Activated effector memory CD4-positive, alpha-beta T cell treated with anti-CD3 and anti-CD28 coated beads, Interleukin-2, amount 50 U/mL, for 16 hours (primary cell): Measurements from ENCODE around the gene RPP40.
"Not testable (repeated sequence)": the region's sequence is repeated elsewhere in the genome, so short reads cannot be mapped to it uniquely, and the experiment has no call there.

ENCODE experiments used
- DNase-seq: peaks from one replicate; pipeline ENCODE4 v3.0.0-alpha.2; 2020

The RPP40 gene

GRCh38 chr6:5014072-5014561, 10.3 kb upstream of the RPP40 start:
- DNase-seq, result no peak

DNA sequence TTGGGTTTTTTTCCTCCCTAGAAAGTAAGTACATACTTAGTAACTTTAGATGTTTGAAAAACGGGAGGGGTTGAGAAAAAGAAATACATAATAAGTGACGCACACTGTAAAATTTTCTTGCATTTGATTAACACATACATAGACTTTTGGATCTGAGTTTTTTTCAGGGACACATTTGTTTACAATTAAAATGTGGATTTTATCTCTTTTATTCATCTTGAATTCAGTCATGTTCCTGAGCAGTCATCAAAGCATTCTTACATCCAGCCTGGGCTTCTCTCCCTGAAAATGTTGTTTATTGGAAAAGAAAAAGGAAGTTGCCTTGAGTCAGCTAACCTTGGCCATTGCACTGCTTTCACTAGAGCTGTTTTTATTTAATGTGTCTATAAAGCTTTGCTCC, 8.7 kb upstream of the RPP40 start:
- DNase-seq, result no peak

- no peak for DNase-seq
Observed at GRCh38 chr6:5011346-5011745, 7.5 kb upstream of the RPP40 start.

DNA sequence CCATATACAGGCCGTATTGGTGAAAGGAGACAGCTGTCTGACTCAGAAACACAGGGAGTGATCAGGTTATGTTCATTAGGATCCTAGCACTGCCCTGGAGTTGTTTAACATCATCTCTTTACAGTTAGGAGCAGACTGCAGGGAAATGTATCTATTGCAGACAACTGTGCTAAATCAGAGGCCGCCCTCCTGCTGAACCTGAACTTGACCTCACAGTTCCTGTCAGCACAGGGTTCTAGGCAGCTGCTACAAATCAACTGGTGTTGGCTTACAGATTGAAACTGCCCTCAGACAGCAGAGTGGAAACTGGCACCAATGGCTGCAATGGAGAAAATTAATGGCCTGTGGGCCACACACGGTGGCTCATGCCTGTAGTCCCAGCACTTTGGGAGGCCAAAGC, 3.7 kb upstream of the RPP40 start:
- DNase-seq, result no peak

GRCh38 chr6:5006222-5006621, 2.4 kb upstream of the RPP40 start:
- no peak for DNase-seq

DNA sequence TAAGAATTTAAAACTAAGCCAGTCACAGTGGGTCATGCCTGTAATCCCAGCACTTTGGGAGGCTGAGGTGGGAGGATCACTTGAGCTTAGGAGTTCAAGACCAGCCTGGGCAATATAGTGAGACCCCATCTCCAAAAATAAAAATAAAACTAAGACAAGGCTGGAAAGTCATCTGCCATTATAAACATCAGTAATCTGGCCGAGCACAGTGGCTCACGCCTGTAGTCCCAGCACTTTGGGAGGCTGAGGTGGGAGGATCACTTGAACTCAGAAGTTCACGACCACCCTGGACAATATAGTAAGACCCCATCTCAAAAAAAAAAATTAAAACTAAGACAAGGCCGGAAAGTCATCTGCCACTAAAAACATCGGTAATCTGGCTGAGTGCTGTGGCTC, 1.2 kb upstream of the RPP40 start:
- not testable (repeated sequence) for DNase-seq

GRCh38 chr6:5004373-5005037, 668 bp upstream of the RPP40 start:
- no peak for DNase-seq

DNA sequence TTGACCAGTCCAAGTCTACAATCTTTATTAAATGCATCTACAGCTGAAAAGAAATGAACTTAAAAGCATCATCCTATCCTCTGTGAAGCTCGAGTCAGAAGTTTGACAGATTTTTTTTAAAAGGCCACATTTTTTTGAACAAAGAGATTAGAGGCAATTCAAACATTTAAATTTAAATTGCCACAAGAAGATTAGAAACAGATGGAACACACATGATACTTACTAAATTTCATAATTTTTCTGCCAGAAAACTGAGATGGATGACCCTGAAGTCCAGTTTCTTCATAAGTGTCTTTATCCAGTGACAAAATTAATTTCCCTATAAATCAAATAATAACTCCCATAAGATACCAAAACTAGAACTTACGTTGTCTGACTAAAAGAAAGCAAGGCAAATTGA, 4.3 kb downstream of the RPP40 start:
- DNase-seq, result no peak

DNA sequence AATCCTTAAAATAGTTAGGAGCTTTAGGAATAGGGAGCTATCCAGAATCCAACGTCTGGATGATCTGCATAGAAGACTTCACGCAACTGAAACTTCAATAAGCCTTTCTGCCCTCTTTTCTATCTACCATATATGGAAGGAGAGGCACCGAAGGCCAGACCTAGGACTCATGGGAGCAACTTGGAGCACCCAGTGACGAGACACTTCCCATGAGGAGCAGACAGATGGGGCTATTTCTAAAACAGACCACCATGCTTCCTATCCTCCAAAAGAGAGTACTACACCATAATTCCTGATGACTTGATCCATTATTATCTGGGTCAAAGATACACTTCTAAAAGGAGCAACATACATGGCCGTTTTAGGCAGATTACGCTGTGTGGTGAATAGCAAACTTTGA, 6.0 kb downstream of the RPP40 start:
- no peak for DNase-seq

DNA sequence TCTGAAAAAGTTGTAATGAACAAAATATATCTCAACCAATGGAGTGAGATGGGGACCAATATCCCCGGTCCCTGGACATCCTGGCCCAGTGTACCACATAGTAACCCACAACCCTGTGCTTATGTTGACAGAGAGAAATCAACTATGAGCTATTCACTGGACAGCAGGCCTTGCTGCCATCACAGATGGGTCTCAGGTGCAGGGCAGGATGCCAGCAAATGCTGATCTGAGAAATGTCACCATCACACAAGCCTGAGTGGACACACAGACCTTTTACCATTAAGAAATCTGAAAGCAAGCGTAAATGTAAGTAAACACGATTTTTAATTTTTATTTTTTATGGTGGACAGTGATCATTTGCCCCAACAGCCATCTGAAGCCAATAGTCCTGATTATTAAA, 9.1 kb downstream of the RPP40 start:
- DNase-seq, result no peak

GRCh38 chr6:4987432-4987831, 16.4 kb downstream of the RPP40 start:
- DNase-seq, result no peak

GRCh38 chr6:4986999-4987398, 16.8 kb downstream of the RPP40 start:
- no peak for DNase-seq

DNA sequence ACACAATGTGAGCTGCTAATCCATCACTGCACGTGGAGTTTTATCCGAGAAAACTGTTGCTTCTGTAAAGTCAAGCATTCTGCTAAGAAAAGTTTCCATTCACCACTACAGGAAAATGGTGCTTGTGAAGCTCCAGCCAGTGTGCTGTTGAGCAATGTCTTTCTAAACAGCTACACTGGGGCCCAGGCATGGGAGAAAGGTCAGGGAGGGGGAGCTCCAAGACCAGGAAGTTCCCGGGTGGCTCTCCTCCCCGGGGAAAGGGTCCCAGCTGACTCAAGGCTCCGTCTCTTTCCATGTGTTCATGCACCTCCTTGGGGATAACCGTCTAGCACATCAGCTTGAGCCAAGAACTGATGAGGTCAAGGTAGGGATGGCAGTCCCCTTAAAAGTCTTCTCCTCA, 20.5 kb downstream of the RPP40 start:
- no peak for DNase-seq

- no peak for DNase-seq
Observed at GRCh38 chr6:4981761-4982160, 22.1 kb downstream of the RPP40 start.

GRCh38 chr6:4979426-4979825, 24.4 kb downstream of the RPP40 start:
- DNase-seq, result no peak

GRCh38 chr6:4977468-4977867, 26.4 kb downstream of the RPP40 start:
- DNase-seq, result no peak

DNA sequence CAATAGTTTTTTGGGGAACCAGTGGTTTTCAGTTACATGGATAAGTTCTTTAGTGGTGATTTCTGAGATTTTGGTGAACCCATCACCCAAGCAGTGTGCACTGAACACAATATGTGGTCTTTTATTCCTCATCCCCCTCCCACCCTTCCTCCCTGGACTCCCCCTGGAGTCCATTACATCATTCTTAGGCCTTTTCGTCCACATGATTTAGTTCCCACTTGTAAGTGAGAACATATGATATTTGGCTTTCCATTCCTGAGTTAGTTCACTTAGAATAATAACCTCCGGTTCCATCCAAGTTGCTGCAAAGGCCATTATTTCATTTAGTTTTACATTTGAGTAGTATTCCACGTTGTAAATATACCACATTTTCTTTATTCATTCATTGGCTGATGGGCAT, 28.3 kb downstream of the RPP40 start:
- DNase-seq, result no peak

DNA sequence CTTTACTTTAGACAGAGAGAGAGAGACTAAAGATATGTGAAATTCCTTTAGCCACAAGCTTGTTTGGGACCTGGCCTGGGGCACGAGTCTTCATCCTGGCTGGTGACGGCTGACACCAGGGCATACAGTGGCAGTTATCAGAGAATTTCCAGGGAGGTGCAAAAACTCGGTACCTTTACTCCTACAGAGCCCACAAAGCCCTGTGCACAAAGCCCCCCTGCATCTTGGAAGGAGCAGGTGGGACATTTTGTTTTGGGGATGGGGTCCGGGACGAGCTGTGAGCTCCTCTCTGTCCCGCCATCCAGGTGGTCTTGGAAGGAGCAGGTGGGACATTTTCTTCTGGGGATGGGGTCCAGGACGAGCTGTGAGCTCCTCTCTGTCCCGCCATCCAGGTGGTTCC, 28.9 kb downstream of the RPP40 start:
- DNase-seq, result no peak

- DNase-seq, result no peak
Observed at GRCh38 chr6:4973982-4974745, 29.7 kb downstream of the RPP40 start.

DNA sequence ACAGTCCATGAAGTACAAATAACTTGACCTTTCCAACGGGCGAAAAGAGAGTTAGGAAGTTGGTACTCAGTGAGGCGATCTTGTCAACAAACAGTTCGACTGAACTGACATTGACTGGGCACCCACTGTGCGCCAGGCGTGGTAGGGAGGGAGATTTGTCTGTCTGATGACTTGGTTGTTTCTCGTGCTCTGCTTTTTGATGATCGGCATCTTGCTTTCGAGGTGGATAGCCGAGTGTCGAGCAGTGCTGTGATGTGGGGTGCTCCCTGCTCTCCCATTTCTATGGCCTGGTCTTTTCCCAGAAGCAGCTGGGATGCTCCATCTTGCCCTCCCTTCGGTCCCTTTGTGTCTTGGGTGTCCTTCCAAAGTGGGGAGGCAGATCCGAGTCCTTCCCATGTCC, 30.4 kb downstream of the RPP40 start:
- no peak for DNase-seq

DNA sequence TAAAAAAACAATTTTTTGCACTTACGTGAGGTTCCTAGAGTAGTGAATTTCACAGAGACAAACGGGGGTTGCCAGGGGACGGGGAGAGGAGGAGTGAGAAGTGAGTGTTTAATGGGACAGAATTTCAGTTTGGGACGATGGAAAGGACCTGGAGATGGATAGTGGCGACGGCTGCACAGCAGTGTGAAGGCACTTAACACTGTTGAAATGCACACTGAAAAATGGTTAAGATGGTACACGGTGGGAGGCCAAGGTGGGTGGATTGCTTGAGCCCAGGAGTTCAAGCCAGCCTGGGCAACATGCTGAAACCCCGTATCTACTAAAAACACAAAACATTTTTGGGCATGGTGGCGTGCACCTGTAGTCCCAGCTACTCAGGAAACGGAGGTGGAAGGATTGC, 31.4 kb downstream of the RPP40 start:
- DNase-seq, result no peak

DNA sequence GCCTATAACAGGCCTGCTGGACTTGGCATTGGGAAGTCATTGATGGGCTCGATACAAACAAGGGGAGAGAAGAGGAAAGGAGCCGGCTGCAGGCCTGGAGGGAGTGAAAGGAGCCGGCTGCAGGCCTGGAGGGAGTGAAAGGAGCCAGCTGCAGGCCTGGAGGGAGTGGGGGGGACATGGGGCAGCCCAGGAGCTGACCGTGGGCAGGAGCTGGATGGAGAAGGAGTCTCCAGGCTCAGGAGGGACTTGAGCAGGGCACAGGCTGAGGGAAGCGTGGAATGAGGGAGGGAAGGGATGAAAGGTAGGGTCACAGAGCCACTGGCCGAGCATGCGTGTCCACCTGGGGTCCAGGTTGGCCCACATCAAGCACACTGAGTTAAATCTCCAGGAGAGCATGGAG, 32.0 kb downstream of the RPP40 start:
- no peak for DNase-seq

GRCh38 chr6:4970739-4971395, 33.0 kb downstream of the RPP40 start:
- DNase-seq, result no peak

GRCh38 chr6:4969609-4970285, 34.1 kb downstream of the RPP40 start:
- DNase-seq, result no peak
